Effector CD4-positive, alpha-beta T cell (primary cell): Measurements from ENCODE around the gene LRP8.
"Not testable (repeated sequence)": the region's sequence is repeated elsewhere in the genome, so short reads cannot be mapped to it uniquely, and the experiment has no call there.

Experiments used
- DNase-seq: peaks from one replicate; pipeline ENCODE4 v3.0.0-alpha.2; 2020

The LRP8 gene

DNA sequence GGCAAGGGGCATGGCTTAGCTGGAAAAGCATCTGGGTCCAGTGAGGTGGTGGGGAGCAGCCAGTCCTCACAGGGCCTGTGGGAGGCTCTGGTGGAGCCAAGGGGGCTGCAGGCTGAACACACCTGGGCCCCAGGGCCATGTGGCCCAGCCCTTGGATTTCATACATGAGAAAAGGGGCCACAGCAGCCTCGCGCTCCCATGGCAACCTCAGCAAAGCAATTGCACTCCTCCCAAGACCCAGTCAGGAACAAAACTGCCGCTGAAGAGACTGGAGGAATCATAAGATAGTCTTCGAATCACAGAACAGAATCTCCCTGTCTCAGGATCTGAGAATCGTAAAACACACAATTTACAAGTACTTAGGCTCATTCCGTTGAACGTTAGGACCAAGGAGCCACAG, 24.6 kb downstream of the LRP8 start:
- DNase-seq = no peak

DNA sequence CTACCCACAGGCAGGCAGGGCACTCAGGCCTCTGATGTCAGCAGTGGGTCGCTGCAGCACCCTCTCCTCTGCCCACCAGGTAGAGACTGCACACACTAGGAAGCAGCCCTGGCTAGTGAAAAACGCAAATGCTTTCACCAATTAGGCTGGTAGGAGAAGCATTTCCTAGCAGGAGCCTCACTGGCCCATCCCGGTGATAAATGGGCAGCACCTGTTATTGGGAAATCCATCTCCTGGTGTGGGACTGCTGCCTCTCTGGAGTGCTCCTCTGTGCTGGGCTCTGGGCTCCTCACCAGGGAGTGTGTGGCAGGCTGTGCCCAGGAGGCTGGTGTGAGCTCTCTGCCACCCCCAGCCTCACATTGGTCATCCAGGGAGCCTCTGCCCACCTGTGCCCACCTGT, 28.6 kb downstream of the LRP8 start:
- no peak for DNase-seq

DNA sequence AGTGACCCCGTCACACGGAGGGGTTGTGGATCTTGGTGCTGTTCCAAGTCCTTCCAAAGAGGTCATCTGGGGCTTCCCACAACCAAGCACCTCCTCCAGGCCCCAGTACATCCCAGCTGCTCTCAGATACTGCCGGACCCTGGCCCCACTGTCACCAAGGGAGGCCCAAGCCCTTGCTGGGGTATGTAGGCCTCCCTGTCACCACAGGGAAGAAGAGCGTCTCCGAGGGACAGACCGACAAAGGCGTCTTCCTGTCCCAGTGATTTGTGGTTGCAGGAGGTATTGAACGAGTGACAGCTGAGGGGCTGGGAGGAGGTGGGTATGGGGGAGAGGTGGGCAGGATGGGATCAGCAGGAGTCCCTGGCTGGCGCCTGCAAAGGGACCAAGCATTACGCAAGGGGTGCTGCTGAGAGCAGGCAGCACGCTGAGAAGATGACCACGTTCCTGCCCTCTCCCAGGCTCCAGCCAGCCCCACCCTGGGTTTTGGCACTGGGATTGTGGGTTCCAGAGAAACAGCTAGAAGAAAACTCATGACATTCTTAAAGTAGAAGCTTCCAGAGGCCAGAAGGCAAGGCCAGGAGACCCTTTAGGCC, 29.7 kb downstream of the LRP8 start:
- DNase-seq = no peak

DNA sequence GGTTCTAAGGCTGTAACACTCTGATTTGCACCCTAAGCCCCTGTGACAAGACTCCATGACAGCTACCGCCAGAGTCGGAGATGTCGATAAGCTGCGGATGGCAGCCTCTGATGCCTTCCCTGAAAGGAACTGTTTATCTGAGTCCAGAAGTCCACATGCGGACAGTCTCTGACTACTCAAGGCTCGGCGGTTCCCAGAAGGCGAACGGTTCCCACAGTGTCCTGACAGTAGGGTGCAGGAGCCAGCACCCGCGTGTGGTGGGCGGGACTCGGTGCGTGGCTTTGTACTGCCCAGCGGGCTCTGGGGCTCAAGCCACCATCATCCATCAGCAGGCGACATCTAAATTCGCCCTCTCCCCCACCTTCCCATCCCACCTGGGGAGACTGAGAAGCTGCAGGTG, 30.7 kb downstream of the LRP8 start:
- no peak for DNase-seq

DNA sequence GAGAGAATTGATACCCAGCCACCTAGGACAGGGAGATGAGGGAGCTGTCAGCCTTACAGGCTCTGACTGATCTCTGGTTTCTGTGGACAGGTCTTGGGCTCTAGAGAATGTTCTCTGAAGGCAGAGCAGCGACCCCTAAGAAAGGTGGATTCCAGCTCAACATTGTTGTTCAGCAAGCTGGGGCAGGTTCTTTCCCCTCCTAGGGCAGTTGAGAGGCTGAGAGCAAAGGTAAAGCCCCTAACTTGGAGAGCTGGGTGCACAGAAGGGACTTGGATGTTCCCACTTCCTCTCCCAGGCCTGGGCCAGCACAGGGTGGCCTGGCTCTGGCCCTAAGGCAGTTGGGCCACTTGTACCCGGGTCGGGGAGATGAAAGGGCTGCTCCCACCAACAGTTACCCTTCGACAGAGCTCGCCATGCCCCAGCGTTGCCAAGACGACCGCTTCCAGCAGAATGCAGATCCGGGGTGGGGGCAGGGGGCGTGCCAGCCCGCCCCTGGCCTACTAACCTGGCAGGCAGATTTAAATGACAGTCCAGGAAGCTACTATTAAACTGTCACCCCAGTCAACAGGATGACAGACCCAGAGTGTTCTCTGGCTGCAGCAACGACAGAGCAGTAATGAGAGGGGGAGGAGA, 31.6 kb downstream of the LRP8 start:
- no peak for DNase-seq

DNA sequence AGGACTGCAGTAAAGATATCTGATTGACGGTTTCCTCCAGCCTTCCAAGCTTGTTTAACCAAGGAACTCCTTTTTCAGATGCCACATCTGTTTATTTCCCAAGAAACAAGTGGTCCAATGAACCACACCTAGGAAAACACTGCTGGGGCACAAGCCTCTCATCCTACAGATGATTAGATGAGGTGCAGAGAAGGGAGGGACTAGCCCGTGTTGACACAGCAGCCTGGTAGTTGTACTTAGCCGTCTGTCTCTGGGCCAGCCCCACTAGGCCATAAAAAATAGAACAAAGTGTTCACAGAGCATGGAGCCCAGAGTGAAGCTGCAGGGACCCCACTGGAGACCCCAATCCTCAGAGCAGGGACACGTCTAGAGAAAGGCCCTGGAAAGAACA, 32.1 kb downstream of the LRP8 start:
- no peak for DNase-seq

DNA sequence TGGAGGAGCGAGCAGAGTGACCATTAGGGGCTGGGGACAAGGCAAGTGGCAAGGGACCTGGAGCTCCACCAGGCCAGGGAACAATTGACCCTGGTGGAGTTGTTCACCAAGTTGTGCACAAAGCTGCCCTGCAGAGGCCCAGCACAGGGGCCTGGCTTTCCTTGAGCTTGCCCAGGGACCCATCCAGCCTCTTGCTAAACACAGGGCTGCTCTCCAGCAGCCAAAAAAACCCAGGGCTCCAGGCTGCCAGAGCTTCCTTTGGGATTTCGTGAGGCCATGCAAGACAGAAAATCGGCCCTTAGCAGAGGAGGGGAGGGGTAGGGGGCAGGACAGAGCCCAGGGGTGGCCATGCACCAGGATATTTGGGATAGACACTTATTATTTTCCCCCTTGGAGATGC, 32.6 kb downstream of the LRP8 start:
- no peak for DNase-seq

DNA sequence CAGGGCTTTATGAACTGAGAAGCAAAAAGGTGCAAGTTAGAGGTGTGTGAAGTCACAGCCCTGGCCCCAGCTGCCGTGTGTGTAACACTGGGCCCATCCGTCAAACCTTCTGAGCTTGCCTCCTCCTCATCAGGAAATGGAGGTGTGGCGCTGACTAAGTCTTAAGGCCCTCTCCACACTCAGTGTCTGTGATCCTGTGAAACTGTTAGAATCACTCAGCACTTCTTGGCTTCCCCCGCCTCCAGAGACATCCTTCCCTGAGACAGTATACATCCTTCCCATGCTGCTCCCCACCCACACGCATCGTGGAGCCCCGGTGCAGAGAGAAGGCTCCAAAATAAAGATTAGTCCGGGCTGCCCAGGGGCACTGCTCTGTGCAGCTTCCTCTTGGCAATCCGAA, 33.3 kb downstream of the LRP8 start:
- DNase-seq = no peak

DNA sequence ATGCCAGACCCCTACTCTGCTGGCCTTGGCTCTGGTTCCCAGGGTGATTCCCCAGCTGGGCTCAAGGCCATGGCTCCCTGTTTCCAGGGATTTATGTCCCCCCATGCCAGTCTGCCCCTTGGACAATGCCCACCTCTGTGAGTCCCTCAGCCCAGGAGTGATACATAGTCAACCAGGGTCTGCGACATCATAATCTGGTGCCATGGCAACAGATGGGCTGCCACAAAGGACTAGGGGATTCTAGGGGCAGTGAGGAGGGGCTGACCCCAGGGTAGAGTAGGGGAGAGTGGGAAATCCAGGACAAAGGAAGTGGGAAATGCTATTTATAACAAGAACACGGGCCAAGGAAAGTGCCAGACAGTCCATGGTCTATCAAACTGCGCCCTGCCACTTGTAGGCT, 33.8 kb downstream of the LRP8 start:
- DNase-seq = no peak

DNA sequence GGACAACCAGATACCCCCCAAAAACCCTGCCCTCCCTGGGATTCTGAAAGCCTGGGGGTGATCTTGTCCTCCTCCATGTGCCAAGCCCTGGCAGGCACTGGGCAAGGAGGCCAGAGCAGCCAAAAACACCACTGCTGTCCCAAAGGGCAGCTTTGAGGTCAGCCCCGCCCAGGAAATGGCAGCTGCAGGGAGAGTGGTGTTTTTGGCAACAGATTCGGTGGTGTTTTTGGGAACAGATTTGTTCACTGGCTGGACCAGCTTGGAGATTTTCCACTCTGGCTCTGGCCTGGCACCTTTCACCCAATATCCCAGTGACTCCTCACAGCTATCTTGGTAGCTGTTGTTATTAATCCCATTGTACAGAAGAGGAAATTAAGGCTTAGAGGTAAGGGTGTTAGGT, 34.7 kb downstream of the LRP8 start:
- DNase-seq = no peak

DNA sequence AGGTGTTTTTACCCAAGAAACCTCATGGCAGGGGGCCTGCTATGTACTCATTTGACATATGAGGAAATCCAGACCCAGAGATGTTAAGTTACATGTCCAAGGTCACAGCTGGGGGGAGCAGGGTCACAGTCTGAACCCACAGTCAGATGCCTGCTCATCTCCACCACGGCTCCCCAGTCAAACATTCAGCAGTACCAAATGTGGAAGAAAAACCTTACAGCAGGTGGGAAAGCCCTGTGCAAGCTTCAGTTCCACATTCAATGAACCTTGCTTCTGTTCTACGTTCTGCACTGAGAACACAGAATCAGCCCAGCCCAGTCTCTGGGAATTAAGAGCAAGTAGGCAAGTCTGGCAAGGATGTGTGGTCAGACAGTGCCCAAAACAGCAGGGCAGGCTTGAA, 35.2 kb downstream of the LRP8 start:
- no peak for DNase-seq

DNA sequence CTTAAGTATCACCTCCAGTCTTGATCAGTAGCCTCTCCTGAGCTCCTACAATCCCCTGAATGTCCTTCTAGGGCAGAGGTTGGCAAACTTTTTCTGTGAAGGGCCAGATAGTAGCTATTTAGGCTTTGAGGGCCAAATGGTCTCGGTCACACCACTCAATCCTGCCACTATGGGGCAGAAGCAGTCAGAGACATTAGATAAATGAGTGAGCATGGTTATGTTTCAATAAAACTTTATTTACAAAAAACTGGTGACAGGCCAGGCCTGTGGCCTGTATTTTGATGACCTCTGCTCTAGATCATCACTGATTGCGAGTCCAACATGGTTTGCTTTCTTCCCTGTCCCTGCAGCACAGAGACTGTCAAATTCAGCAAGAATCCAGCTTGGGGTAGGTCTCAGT, 36.3 kb downstream of the LRP8 start:
- no peak for DNase-seq

DNA sequence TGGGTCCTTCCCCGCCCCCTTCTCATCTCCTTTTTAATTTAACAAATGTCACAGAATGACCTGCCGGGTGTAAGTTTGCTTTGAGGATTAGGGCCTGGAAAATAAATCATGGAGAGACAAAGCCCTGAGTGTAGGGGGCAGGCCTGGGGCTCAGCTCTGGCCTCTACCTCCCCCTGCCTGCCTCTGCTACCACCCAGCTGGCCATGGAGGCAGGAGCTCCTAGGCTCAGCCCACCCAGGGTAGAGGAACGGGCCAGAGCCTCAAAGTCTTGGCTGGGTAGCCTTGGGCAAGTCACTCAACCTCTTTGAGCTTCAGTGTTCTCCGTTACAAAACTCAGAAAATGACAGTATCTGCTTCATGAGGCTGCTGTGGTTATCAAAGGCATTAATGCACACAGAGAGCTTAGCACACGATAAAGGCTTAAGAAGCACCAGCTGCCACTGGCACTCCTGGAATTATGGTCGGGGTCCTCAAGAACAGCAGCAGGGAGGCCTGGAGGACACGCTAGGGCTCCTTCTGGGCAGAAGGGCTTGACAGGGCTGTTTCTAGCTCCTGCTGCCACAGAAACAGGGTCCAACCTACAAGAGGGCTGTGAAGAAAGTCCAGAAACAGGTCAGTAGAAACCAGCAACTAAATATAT, 39.0 kb downstream of the LRP8 start:
- no peak for DNase-seq

DNA sequence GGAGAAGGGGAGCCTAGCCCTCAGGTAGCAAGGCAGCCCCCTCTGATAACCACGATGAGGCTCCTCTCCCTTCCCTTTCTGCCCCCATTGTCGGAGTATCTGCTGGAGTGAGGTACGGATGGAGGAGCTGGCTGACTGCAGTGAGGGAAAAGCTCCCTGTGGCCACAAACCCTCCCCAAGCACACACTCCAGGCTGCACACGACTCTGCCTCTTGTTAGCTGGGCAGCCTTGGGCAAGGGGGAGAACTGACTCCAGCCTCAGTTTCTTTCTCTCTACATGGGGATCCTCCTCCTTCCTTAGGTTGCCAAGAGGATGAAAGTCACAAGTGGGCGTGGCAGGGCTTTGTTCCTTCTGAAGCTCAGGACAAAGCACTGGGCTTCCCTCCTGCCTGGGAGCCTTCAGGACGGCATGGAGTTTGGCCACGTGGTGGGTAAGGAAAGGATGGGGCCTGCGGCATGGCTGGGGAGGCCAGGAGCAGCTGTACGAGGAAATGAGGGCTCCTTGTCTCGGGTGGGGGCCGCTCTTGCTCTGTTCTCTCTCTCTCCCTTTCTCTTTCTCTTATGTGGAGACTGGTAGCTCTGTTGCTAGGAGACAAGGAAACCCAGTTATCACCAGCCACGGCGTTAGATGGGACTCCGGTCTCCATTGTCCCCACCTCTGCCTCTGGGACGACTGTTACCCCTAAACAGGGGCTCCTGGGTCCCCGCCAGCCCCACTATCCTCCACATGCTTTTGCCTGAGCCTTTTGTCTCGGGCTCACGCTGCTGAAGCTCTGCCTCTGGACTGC, 39.7 kb downstream of the LRP8 start:
- DNase-seq = no peak

DNA sequence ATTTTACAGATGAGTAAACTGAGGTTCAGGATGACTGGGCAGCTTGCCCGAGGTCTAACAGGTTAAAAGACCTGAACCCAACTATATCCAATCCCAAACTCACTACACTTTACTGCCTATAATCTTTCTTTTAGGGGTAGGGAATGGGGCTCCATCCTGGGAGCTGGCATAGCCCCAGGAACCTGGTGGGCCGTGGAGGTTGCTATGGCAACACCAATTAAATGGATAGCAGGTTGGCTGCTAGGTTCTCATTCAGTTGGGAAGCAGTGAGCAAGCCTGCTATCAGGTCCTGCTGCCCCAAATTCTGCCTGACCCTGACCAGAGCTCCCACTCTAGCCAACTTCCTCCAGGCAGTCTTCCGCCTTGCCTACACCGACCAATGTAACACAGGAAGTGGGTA, 40.9 kb downstream of the LRP8 start:
- no peak for DNase-seq

DNA sequence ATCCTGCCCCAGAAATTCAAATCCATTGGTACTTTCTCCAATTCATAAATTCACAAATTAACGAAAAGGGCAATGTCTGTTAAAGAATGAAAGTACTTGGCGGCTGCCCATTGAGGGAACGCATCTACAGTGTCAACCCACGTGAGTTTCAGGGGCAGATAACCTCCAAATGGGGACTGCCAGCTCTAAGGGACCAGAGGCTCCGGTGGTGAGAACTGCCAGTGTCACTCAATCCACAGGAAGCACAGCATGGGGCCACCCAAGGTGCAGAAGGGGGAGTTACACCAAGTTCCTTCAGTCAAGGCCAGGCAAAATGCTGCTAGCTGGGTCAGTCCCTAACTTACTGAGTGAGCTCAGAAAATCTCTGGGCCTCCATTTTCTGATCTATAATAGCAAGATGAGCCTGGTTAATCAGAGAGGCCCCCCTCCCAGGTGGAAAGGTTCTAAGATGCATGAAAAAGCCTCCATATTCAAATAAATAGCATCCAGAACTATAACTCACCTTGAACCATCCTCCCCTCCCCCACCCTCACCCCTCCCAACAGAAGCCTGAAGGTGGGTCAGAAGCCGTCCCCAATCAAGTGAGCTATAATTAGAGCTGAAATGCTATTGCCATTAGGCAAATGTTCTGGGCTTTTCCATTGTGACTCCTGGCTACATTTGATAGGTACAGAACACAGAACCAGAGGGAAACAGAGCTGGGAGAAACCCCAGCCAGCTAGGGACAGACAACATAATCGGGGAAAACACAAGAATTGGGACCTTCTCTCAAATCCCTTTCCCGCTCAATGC, 41.7 kb downstream of the LRP8 start:
- DNase-seq = no peak

DNA sequence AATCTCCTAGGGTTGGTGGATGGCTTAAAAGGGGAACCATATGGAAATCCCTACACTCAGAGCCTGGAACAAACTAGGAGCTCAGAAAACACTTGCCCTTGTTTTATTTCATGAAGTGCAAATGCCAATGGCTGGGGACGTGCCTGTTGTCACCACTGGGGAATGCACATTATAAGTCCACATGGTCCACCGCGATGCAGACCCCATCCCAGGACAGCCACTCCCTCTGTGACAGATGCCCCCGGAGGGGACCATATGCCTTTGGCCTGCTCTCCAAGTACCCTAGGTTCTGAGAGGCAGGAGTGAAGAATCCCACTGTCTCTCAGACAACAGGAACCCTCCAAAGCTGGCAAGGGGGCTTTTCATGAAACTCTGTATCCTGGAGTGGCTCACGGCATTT, 42.3 kb downstream of the LRP8 start:
- DNase-seq = no peak

DNA sequence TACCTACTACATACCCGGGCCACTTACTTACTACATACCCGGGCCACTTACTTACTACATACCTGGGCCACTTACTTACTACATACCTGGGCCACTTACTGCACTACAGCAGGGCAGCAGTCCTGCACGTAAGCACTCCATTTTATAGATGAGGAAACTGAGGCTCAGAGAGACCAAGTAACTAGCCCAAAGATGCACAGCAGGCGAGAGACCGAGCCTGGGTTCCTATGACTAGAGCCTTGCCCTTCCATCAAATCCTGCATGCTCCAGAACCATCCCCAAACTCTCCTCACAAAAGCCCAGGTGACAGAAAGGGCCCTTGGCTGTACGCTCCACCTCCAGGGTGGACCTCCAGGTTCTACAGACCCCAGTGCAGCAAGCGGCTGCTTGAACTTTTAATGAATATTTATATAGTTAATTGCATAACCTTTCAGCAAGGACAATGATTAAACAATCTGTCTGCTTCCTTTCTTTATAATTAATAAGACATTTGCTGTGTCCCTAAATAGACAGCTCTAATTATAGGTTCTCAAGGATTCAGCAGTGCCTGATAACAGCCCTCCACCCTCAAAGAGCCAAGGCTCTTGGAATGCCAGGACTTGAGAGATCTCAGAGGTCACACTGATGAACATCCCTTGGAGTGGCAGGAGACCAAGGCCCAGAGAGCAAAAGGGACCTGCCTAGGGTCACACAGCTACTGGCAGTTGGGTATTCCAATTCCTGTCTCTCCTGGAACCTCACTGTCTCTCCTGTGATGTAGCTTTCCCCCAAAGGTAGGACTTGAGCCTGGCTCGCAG, 43.4 kb downstream of the LRP8 start:
- DNase-seq = no peak

DNA sequence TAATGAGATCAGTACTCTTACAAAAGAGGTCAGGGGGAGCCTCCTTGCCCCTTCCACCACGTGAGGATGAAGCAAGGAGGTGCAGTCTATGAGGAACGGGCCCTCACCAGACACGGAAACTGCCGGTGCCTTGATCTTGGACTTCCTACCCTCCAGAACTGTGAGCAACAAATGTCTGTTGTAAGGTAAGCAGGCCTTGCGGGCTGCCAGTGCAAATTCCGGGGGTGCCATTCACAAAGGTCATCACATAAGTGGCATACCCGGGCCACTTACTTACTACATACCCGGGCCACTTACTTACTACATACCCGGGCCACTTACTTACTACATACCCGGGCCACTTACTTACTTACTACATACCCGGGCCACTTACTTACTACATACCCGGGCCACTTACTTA, 44.7 kb downstream of the LRP8 start:
- not testable (repeated sequence) for DNase-seq

DNA sequence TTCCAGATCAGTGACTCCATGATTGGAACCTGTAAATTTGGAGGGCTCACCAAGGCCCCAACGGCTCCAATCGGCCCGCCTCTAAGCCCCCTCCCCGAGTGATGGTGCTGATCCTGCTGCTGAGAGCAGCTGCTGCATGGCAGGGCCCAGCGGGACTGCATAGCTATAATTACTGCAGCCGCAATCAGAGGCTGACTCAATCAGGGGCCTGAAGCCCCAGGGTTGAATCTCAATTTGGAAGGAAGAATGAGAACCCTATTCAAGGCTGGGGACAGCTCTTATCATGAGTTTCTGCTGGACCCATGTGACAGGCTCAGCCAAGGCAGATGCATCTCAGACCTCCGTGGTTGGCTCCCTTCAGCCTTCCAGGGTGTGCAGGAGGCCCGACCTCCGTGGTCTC, 46.7 kb downstream of the LRP8 start:
- no peak for DNase-seq

DNA sequence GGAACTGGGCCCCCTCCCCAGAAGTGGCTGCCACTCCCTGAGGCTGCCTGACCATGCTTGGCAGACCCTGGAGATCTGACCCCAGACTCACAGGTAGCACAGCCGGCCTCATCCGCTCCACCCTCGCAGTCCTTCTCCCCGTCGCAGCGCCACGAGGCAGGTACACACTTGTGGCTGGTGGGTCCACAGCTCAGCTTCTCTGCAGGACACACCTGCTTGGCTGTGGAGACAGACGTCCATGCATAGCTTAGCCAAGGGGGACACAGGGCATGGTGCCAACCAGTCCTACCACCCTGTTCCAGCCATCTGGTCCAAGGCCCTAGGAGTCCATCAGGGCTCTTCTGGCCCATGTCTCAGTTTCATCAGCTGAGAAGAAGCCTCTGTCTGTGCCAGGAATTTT, 47.4 kb downstream of the LRP8 start:
- DNase-seq = no peak
